ENCODE measurements around the gene CA12. TPM values are rescaled to one million over a fixed set of nuclear protein-coding genes. Genes with fewer than 3 reads are reported as not detected.

The CA12 gene
- total RNA-seq, 1 donor from 2014 or later: 0.27 TPM

- intact Hi-C loops (cut with DNase I): no loop called here
- ATAC-seq (ENCODE audit: poor library complexity) (no peak), DNase-seq (no peak)
Observed at GRCh38 chr15:63382966-63383710, 1.5 kb upstream of the CA12 start.

GRCh38 chr15:63380808-63381282, 801 bp downstream of the CA12 start:
- intact Hi-C loops (cut with DNase I): no loop called here
- ATAC-seq (ENCODE audit: poor library complexity) (no peak), DNase-seq (no peak)

GRCh38 chr15:63380151-63380807, 1.4 kb downstream of the CA12 start:
- ATAC-seq (ENCODE audit: poor library complexity): no peak

GRCh38 chr15:63379492-63380150, 2.0 kb downstream of the CA12 start:
- no peak for ATAC-seq (ENCODE audit: poor library complexity)
- no peak for DNase-seq
- intact Hi-C loops (cut with DNase I): no loop called here

More at GRCh38 chr15:63380151-63380807, 1.4 kb downstream of the CA12 start:
- no peak for DNase-seq
- intact Hi-C loops (cut with DNase I): no loop called here

GRCh38 chr15:63378946-63379345, 2.7 kb downstream of the CA12 start:
- intact Hi-C loops (cut with DNase I): no loop called here
- ATAC-seq (ENCODE audit: poor library complexity) (no peak), DNase-seq (no peak)

GRCh38 chr15:63374686-63375520, 6.7 kb downstream of the CA12 start:
- peak; percentile 55 for DNase-seq
- ATAC-seq (ENCODE audit: poor library complexity): peak; percentile 38
- intact Hi-C loops (cut with DNase I): no loop called here

- DNase-seq (no peak), ATAC-seq (ENCODE audit: poor library complexity) (no peak)
- intact Hi-C loops (cut with DNase I): no loop called here
Observed at GRCh38 chr15:63373866-63374548, 7.6 kb downstream of the CA12 start.

- no peak for ATAC-seq (ENCODE audit: poor library complexity)
- intact Hi-C loops (cut with DNase I): no loop called here
- no peak for DNase-seq
Observed at GRCh38 chr15:63373330-63373729, 8.3 kb downstream of the CA12 start.

- no peak for DNase-seq
- ATAC-seq (ENCODE audit: poor library complexity): no peak
- intact Hi-C loops (cut with DNase I): no loop called here
Observed at GRCh38 chr15:63372753-63373152, 8.9 kb downstream of the CA12 start.

- intact Hi-C loops (cut with DNase I): no loop called here
- DNase-seq (peak; percentile 61), ATAC-seq (ENCODE audit: poor library complexity) (peak; percentile 32)
Observed at GRCh38 chr15:63372018-63372705, 9.5 kb downstream of the CA12 start.

- DNase-seq (no peak), ATAC-seq (ENCODE audit: poor library complexity) (no peak)
- intact Hi-C loops (cut with DNase I): no loop called here
Observed at GRCh38 chr15:63371297-63371918, 10.2 kb downstream of the CA12 start.

- intact Hi-C loops (cut with DNase I): no loop called here
- DNase-seq: no peak
- ATAC-seq (ENCODE audit: poor library complexity): no peak
Observed at GRCh38 chr15:63370764-63371163, 10.9 kb downstream of the CA12 start.

GRCh38 chr15:63369781-63370180, 11.9 kb downstream of the CA12 start:
- DNase-seq (no peak), ATAC-seq (ENCODE audit: poor library complexity) (no peak)
- intact Hi-C loops (cut with DNase I): no loop called here

GRCh38 chr15:63369296-63369695, 12.3 kb downstream of the CA12 start:
- intact Hi-C loops (cut with DNase I): no loop called here
- no peak for ATAC-seq (ENCODE audit: poor library complexity)
- DNase-seq: no peak

- DNase-seq: no peak
- ATAC-seq (ENCODE audit: poor library complexity): no peak
- intact Hi-C loops (cut with DNase I): no loop called here
Observed at GRCh38 chr15:63368503-63368902, 13.1 kb downstream of the CA12 start.

- ATAC-seq (ENCODE audit: poor library complexity) (no peak), DNase-seq (no peak)
- intact Hi-C loops (cut with DNase I): no loop called here
Observed at GRCh38 chr15:63367900-63368299, 13.7 kb downstream of the CA12 start.

GRCh38 chr15:63367390-63367789, 14.3 kb downstream of the CA12 start:
- intact Hi-C loops (cut with DNase I): no loop called here
- ATAC-seq (ENCODE audit: poor library complexity) (no peak), DNase-seq (no peak)
